T follicular helper cell (primary cell): ENCODE measurements around the gene OR6T1.

Experiments used
- DNase-seq: peaks from one replicate; pipeline ENCODE4 v3.0.0-alpha.2; 2020; ENCODE audit warnings: low read depth
- total RNA-seq, 2 experiments: gene quantifications; one replicate each; lab custom pipeline; 2026; lab: John Stamatoyannopoulos, UW

The OR6T1 gene
- 0 reads per million in 2 experiments for total RNA-seq

GRCh38 chr11:123943738-123944137, at the start of gene OR6T1:
TSS of gene OR6T1 (minus strand) at chr11:123943838. CDS start at chr11:123943838, 0 bp downstream.
- DNase-seq, result no peak

- DNase-seq, result no peak
Measured at GRCh38 chr11:123979311-123979710, 35.7 kb upstream of the OR6T1 start.

DNA sequence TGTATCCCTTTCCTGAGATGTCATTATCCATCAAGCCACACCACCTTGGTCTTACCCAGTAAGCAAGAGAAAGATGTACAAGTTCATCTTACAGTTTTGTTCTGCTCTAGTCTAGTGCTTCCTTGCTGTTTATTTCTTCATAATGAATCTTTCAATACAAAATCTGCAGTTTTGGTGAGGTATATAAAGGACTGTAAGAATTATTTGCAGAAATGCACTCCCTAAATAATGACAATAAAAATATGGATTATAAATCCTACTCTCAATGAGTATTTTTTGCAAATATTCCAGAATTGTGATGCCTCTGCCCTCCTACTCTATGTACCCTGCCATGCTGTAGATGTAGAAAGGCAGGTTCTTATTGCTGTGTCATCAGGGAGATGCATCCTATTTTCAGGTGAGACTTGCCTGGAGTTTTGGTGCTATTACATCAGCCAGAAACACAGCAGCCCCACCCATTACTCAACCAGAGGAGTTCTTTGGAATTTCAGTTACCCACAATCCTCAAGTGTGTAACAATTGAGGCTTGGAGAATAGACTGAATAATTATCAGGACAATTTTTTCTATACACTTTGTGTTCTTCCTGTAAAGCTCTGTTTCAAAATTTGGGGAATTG, 34.2 kb upstream of the OR6T1 start, which contains the start of gene OR10S1:
OR10S1 (minus strand) TSS at position 51 of the 617 bp plus-strand sequence. CDS start 117 bp downstream, outside the sequence.
- DNase-seq, result no peak

- DNase-seq, result no peak
Measured at GRCh38 chr11:123976770-123977560, 33.3 kb upstream of the OR6T1 start.

GRCh38 chr11:123973816-123974215, 30.2 kb upstream of the OR6T1 start:
- no peak for DNase-seq

GRCh38 chr11:123956752-123957151, 13.1 kb upstream of the OR6T1 start:
- no peak for DNase-seq

- DNase-seq, result no peak
Measured at GRCh38 chr11:123945132-123945531, 1.5 kb upstream of the OR6T1 start.

GRCh38 chr11:123942413-123942812, 1.2 kb downstream of the OR6T1 start:
- no peak for DNase-seq

GRCh38 chr11:123939317-123939716, 4.3 kb downstream of the OR6T1 start, which contains the start of gene OR4D5:
TSS of gene OR4D5 (plus strand) at chr11:123939617. CDS start at chr11:123939617, 0 bp downstream.
- no peak for DNase-seq

DNA sequence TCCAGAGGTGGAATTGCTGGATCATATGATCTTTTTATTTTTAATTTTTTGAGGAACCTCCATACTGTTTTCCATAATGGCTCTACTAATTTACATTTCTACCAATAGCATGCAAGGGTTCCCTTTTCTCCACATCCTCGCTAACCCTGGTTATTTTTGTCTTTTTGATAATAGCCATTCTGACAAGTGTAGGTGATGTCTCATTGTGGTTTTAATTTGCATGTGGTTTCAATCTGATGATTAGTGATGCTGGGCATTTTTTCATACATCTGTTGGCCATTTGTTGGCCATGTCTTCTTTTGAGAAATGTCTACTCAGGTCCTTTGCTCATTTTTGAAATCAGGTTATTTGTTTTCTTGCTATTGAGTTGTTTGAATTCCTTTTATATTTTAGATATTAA, 19.6 kb downstream of the OR6T1 start:
- DNase-seq, result no peak

DNA sequence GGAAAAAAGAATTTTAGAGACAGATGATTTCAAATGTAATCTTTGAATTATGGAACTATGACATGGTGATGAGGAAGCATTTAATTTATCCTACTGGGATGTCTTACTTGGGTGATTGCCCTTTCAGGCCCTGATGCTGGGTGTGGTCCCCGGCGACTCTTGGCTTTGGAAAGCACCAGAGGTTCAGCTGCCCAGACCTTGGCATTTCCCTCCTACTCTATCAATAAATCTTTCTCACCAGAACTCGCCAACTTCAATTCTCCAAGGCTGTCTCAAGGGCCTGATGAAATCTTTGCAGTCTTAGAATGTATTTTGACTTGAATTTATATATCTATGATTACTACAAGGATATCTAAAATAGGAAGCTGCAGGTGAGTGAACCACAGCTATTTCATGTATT, 22.7 kb downstream of the OR6T1 start:
- DNase-seq, result no peak

DNA sequence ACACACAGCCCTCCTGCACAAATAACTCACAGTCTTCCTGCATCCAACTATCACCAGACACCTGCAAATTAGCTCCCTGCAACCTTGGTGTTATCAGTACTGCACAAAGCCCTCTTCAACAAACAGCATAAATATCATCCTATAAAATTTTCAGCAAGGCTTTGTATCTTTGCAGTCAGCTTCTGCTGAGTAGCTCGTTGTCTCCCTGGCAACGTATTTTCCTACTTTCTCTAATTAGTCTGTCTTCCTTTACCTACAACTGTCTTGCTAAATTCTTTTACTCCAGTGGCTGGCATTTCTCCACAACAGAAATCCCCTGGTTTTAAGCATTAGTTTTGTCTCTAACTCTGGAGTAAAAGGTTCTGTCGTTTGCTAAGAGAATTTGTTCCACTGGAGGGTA, 37.8 kb downstream of the OR6T1 start:
- DNase-seq, result no peak

GRCh38 chr11:123904932-123905331, 38.7 kb downstream of the OR6T1 start:
- DNase-seq, result no peak

- DNase-seq, result no peak
Measured at GRCh38 chr11:123903932-123904331, 39.7 kb downstream of the OR6T1 start.

DNA sequence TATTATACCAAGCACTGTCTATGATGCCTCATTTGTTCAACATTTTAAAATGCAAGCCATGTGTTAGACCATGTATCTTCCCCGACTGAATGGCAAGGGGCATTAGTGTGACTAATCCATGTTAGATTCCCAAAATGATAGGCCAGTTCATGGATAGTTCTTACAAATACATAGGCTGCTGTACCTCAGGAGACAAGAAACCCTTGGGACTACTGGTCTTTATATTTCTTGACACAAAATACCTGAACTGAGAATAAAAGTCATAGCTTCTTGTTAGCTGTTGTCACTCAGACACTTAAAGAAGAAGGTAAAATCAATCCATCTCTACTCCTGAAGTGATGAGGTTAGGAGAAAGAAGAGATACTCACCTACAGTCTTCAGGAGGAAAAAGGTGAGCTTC, 41.8 kb downstream of the OR6T1 start, which contains the start of gene OR8D4:
OR8D4 (plus strand) TSS at position 301 of the 400 bp plus-strand sequence. CDS start 4,265 bp downstream, outside the sequence.
- DNase-seq, result no peak

- DNase-seq, result no peak
Measured at GRCh38 chr11:123899792-123900191, 43.8 kb downstream of the OR6T1 start.
